ENCODE data around the gene SNTA1. TPM values are rescaled to one million over a fixed set of nuclear protein-coding genes. Genes with fewer than 3 reads are reported as not detected.
A peak's percentile ranks its signal among the peaks of the same experiment; 100 is the strongest.
"Not testable (repeated sequence)": the region's sequence is repeated elsewhere in the genome, so short reads cannot be mapped to it uniquely, and the experiment has no call there.

Gene SNTA1
- total RNA-seq, 1 experiment from 2014 or later = 14.6 TPM

- no peak for DNase-seq (ENCODE audit: low read depth)
Measured at GRCh38 chr20:33466303-33466646, 22.7 kb upstream of the SNTA1 start.

GRCh38 chr20:33465481-33466302 lies 22.1 kb upstream of the SNTA1 start:
- peak; percentile 24 for DNase-seq (ENCODE audit: low read depth)

GRCh38 chr20:33464759-33465158 lies 21.2 kb upstream of the SNTA1 start:
- not testable (repeated sequence) for DNase-seq (ENCODE audit: low read depth)

GRCh38 chr20:33463332-33464101 lies 20.0 kb upstream of the SNTA1 start:
- no peak for DNase-seq (ENCODE audit: low read depth)

GRCh38 chr20:33460711-33461110 lies 17.1 kb upstream of the SNTA1 start:
- DNase-seq (ENCODE audit: low read depth) = no peak

GRCh38 chr20:33459599-33459998 lies 16.0 kb upstream of the SNTA1 start:
- DNase-seq (ENCODE audit: low read depth) = no peak

- peak; percentile 66 for DNase-seq (ENCODE audit: low read depth)
Measured at GRCh38 chr20:33456916-33457642, 13.5 kb upstream of the SNTA1 start.

- peak; percentile 28 for DNase-seq (ENCODE audit: low read depth)
Measured at GRCh38 chr20:33450867-33451266, 7.3 kb upstream of the SNTA1 start.

GRCh38 chr20:33445881-33446625 lies 2.5 kb upstream of the SNTA1 start:
- DNase-seq (ENCODE audit: low read depth) = no peak

- DNase-seq (ENCODE audit: low read depth) = peak; percentile 13
Measured at GRCh38 chr20:33444797-33445560, 1.4 kb upstream of the SNTA1 start.

- no peak for DNase-seq (ENCODE audit: low read depth)
Measured at GRCh38 chr20:33443006-33443511, 504 bp downstream of the SNTA1 start.

GRCh38 chr20:33442136-33443005 lies 1.2 kb downstream of the SNTA1 start:
- DNase-seq (ENCODE audit: low read depth) = no peak

GRCh38 chr20:33441142-33441955 lies 2.2 kb downstream of the SNTA1 start:
- DNase-seq (ENCODE audit: low read depth) = no peak

- DNase-seq (ENCODE audit: low read depth) = not testable (repeated sequence)
Measured at GRCh38 chr20:33440562-33440961, 3.0 kb downstream of the SNTA1 start.

GRCh38 chr20:33438481-33438880 lies 5.1 kb downstream of the SNTA1 start:
- DNase-seq (ENCODE audit: low read depth) = no peak

- no peak for DNase-seq (ENCODE audit: low read depth)
Measured at GRCh38 chr20:33437141-33437911, 6.2 kb downstream of the SNTA1 start.

- no peak for DNase-seq (ENCODE audit: low read depth)
Measured at GRCh38 chr20:33434434-33434833, 9.1 kb downstream of the SNTA1 start.

All from HT1080 (cell line).